HG02571 (cell line): ENCODE results near the gene GPRIN1.
A peak's percentile ranks its signal among the peaks of the same experiment; 100 is the strongest.

Source experiments
- ATAC-seq: cut with Tn5 transposase; IDR thresholded peaks from one replicate; pipeline ENCODE4 v1.9.1; 2021; ENCODE audit warnings: mild to moderate bottlenecking, moderate library complexity; ENCODE audit not compliant: unreplicated experiment

GPRIN1 gene

DNA sequence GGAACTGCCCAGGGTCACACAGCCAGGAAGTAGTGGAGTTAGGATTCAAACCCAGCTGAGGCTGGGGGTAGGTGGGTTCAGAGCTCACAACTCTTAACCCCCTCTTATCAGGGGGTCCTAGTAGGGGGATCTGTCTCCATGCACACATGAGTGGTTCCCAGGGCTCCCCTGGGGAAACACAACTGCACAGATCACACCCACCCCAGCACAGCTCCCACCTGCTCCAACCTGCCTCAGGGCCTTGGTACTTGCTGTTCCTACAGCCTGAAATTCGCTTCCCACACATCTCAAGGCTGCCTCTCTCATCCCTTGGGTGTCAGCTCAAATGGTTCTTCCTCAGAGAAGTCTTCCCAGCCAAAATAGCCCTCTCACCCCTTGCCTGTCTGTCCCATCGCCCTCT, 15.6 kb upstream of the GPRIN1 start:
- no peak for ATAC-seq

DNA sequence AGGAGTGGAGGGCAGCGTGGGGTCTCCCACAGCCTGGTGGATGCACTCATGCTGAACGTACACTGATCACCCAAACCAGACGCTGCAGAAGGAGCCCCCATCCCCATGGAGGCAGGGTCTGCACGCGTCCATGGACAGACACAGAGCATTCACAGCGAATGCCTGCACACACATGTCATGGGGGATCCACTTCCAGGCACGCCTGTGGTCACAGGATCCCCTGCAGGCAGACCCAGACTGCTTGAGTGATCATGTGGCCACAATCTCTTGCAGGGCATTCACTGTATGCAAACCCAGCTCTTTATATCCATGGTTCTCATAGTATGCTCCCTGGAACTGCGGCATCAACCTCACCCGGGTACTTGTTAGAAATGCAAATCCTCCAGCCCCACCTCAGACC, 15.0 kb upstream of the GPRIN1 start:
- ATAC-seq = no peak

- ATAC-seq = no peak
Measured at GRCh38 chr5:176624142-176624541, 14.2 kb upstream of the GPRIN1 start.

DNA sequence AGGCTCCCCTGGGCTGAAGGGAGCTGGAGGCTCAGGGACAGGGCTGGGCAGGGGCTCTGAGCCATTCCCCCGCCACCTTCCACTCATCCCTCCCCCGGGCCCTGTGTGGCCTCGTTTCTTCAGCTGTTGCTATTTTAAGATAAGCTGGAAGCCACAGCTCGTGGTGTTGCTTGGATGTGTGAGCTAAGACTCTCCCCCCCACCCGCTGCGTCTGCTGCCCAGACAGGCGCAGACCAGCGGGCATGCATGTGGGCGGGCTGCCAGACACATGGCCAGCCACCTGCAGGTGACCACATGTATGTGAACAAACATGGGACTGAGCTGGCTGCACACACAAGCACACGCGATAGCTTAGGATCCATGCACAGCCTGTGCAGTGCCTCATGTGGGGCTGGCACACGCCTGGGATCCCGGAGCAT, 11.7 kb upstream of the GPRIN1 start:
- no peak for ATAC-seq

GRCh38 chr5:176620333-176620981, 10.5 kb upstream of the GPRIN1 start:
- ATAC-seq = no peak

DNA sequence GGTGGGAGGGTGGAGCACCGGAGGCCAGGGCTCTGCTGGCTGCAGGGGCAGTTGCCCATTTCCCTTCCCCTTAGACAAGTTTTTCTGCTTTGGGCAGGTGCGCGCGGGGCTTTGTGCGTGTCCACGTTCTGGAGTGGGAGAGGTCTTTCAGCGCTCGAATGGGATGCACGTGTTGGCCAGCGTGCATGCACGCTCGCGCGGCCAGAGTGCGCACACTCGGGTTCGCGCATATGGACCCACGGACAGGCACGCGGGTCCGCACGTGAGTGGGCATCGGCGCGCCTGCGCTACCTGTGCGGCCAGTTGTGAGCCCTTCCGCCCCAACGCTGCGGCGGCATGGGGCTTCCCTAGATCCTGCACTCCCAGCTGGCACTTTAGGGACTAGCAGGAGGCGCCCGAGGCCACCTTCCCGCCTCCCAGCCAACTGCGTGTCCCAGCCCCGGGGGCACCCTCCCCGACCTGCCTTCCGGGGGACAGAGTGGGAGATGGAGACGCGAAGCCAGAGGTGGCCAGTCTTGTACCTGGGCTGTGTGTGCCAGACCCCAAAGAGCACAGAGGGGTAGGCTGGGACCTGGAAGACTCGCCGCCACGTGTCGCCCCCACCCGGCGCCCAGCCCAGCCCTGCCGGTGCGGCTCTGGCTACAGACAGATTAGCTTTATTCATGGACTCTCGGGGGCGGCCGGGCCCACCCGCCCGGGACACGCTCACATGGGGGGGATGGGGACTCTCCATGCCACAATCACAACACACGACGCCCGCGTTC, 9.8 kb upstream of the GPRIN1 start:
- no peak for ATAC-seq

- no peak for ATAC-seq
Measured at GRCh38 chr5:176619203-176619568, 9.2 kb upstream of the GPRIN1 start.

DNA sequence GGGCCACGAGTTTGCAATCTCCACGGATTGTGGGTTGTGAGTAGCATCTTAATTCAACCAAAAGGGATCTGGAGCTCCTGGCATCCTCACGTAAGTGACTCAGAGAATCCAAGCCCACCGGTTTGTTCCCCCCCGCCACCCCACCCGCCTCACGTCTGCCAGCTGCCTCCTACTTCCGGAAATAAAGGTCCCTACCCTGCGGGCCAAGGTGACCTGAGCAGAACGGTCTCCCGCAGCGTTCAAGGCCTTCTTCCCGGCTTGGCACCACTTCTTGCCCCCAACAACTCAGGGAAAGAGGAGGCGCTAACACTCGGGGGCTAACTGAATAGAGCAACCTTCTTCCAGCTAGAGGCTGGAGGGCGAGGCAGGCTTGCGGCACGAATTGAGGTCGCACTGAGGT, 8.8 kb upstream of the GPRIN1 start:
- ATAC-seq = no peak

GRCh38 chr5:176616511-176616910, 6.6 kb upstream of the GPRIN1 start:
- ATAC-seq = no peak

DNA sequence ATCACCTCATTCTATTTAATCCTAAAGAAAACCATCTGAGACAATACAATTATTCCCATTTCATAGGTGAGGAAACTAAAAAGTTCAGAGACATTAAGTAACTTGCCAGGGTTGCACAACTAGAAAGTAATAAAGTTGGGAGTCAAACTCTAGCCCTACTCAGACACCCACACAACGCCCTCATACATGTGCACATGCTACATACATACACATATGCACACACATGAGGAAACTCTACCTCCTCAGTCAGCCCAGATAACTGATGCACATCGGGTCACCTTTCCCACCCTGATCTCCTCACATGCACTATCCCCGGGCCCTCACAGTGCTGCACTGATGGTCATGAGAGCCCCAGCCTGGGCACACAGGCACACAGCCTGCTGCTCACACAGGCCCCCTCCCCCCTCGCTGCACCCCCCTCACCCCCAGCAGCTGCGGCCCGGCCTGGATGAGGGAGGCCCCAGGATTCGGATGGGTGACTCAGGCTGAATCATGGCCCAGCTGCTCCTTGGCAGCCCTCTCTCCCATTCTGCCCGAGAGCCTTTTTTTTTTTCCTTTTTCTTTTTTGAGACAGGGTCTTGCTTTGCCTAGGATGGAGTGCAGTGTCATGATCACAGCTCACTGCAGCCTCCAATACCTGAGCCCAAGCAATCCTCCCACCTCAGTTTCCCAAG, 5.0 kb upstream of the GPRIN1 start:
- no peak for ATAC-seq

- no peak for ATAC-seq
Measured at GRCh38 chr5:176612855-176613254, 2.9 kb upstream of the GPRIN1 start.

DNA sequence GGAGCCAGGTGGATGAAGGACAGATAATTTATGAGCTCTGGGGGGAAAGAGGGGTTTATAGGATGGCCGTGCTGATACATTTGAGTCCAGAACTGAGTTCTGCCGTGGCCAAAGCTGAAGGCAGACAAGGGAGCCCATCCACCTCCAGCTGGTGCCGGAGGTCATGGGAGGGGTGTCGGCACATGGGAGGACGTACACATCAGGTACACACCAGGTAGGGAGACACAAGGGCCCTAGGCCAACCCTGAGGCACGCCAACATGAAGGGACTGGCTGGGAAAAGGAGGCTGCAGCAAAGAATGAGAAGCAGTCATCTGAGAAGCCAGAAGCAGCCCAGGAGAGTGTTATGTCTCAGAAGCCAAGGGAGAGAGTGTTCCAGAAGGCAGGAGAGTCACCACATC, 2.1 kb upstream of the GPRIN1 start:
- ATAC-seq = no peak

DNA sequence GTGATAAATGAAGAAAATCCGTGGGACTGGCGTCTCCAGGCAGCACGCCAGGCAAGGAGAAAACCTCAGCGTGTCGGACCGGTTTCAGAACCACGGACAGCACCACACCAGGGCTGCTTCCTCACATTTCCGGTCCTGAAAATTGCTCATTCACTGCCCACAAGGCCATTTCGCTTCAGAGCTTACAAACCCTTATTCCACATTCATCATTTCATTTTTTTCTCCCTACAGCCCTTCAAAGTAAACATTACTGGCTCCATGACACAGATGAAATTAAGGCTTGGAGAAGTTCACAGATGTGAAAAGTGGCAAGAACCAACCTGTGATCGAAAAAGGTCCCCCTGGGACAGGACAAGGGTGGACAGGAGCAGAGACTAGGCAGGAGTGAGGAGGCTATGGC, 1.5 kb upstream of the GPRIN1 start:
- no peak for ATAC-seq

DNA sequence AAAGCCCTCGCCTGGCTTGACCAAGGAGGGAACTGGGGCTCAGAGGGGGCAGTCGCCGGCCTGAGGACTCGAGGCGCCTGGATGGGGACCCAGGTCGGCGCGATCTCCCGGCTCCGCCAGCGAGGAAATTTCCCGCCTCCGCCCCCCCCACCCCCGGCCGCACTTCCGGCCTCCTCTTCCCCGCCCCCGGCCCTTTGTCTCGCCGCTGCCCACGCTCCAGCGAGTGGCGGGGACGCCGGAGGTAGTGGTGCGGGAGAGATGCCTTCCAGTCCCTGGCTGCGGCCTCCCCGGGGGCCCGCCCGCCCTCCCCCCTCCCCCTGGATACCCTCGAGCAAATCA, 448 bp upstream of the GPRIN1 start:
- ATAC-seq = peak; percentile 22

- peak; percentile 6 for ATAC-seq
Measured at GRCh38 chr5:176608937-176609723, 826 bp downstream of the GPRIN1 start.

GRCh38 chr5:176608142-176608705, 1.7 kb downstream of the GPRIN1 start:
- no peak for ATAC-seq

GRCh38 chr5:176606875-176607274, 3.1 kb downstream of the GPRIN1 start:
- ATAC-seq = no peak

GRCh38 chr5:176606032-176606431, 3.9 kb downstream of the GPRIN1 start:
- no peak for ATAC-seq

DNA sequence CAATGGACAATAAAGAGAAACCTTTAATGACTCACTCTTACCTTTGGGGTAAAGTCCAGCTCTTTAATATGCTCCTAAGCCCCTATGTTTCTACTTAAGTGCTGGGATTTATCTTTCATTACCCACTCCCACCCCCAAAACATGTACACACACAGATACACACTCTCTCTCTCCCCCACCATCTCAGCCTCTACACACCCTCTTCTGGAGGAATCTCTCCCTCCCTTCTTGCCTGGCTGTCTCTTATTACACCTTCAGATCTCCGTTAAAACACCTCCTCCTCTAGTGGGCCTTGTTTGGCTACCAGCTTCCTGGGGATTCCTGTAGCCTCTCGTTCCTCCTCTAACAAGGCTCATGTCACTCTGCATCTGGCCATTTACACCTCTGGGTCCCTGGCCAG, 6.9 kb downstream of the GPRIN1 start:
- no peak for ATAC-seq

- no peak for ATAC-seq
Measured at GRCh38 chr5:176601901-176602482, 8.0 kb downstream of the GPRIN1 start.
